ENCODE results near the gene DLG2.

The DLG2 gene

DNA sequence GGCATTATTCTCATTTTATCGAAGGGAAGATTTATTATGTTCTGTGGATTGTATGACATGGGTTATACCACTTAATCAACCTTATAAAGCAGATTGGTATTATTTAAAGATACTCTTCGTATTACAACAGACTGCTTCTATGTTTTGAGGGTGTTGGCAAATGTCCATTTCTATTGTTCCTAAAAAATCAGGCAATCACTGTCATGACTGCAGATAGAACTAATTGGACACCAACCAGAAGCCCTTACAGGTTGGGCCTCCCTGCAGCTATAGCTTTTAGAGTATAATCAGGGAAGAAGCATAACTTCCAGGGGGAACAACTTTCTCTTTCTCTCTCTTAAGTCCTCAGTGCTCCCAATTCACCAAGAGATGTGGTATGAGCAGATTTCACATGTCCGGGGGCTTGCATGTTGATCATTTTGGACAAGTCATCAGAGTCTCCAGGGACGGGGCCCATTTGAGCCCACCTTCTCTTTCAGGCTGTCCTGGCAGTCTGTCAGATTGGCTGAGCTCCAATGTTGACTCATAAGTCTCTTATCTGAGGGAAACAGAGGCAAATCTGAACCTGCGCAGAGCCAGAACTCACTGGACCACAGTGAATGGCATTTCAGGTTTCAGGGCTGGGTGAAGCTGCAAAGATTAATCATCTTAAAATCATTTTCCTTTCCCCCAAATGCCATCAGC lies 2077.0 kb downstream of the DLG2 start:
- no peak for DNase-seq (ENCODE audit: low read depth)
- H3K4me3 ChIP-seq (replicated peaks; ENCODE audit: low read depth, low read length), result no peak overlapping the region
- TF ChIP-seq, protein P1, sequence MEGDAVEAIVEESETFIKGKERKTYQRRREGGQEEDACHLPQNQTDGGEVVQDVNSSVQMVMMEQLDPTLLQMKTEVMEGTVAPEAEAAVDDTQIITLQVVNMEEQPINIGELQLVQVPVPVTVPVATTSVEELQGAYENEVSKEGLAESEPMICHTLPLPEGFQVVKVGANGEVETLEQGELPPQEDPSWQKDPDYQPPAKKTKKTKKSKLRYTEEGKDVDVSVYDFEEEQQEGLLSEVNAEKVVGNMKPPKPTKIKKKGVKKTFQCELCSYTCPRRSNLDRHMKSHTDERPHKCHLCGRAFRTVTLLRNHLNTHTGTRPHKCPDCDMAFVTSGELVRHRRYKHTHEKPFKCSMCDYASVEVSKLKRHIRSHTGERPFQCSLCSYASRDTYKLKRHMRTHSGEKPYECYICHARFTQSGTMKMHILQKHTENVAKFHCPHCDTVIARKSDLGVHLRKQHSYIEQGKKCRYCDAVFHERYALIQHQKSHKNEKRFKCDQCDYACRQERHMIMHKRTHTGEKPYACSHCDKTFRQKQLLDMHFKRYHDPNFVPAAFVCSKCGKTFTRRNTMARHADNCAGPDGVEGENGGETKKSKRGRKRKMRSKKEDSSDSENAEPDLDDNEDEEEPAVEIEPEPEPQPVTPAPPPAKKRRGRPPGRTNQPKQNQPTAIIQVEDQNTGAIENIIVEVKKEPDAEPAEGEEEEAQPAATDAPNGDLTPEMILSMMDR (IDR thresholded peaks at IDR 0.05; ENCODE audit: low read length, missing control alignments), result no peak

DNA sequence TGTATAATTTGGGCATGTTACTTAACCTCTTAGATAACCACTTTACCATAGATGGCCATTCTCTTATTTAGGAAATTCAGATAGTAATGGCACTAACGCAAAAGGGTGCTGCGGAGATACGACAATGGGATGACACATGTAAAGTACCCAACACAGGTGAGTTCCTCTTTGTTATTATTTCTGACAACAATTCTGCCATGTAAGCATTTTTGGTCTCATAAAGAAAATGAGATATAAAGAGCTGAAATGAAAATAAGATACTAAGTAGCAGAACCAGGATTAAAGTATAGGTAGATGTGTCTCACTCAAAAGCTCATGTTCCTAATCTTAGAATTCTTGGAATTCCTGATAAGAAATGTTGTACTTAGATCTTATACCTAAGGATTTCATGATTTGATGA lies 2080.8 kb downstream of the DLG2 start:
- DNase-seq (ENCODE audit: low read depth), result no peak
- no peak overlapping the region for H3K4me3 ChIP-seq (replicated peaks; ENCODE audit: low read depth, low read length)
- TF ChIP-seq, protein P1 (IDR thresholded peaks at IDR 0.05; ENCODE audit: low read length, missing control alignments), result no peak

DNA sequence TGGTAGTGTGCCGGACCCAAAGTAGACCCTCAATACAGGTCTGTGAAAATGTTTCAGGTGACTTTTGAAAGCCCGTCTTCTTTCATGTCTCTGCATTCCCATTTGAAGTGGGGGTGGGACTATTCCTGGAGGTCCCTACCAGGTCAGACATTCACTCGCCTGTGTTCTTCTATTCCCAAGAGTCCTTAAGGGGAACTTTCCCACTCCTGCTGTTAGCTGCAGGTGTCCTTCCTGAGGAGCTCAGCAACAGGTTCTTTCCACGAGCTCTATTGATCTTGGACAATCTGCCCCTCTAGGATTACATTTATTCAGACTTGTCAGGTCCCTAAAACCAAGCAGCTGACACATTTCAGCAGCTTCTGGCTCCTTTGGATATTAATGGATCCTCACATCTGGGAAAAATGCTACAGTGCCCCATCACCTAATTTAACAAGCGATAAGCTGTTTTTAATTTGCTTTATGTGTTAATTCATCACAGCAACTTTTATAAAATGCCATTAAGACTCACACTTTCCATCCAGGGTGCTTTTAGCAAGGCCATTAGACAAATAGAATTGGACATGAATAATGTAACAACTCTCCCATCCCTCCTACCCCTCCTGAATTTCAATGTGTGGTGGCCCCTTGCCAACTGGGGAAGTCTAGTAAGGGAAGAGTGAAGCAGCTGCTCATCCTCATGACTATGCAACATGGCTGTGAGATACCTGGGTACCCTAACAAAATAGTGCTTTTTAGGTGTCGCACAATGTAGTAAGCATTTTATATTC lies 2081.5 kb downstream of the DLG2 start:
- TF ChIP-seq, protein P1 (IDR thresholded peaks at IDR 0.05; ENCODE audit: low read length, missing control alignments), result no peak
- no peak for DNase-seq (ENCODE audit: low read depth)
- H3K4me3 ChIP-seq (replicated peaks; ENCODE audit: low read depth, low read length), result no peak overlapping the region

DNA sequence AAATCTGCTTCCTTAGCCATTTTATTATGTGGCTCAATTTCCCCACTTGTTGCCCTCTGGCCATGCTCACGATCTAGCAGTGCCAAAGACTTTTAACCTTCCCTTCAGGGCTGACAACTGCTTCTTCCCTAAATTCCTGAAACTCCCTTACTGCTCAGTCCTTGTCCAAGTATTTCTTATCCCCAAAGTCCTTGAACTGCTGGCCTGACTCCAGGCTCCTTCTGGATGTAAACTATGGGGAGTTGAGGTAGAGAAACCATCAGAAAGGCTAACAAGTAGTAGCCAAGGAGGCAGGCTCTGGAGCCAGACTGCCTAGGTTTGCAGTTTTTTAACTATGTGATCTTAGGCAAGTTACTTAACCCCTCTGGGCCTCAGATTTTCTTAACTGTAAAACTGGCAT lies 2082.3 kb downstream of the DLG2 start:
- TF ChIP-seq, protein P1 (IDR thresholded peaks at IDR 0.05; ENCODE audit: low read length, missing control alignments), result no peak
- DNase-seq (ENCODE audit: low read depth), result no peak

DNA sequence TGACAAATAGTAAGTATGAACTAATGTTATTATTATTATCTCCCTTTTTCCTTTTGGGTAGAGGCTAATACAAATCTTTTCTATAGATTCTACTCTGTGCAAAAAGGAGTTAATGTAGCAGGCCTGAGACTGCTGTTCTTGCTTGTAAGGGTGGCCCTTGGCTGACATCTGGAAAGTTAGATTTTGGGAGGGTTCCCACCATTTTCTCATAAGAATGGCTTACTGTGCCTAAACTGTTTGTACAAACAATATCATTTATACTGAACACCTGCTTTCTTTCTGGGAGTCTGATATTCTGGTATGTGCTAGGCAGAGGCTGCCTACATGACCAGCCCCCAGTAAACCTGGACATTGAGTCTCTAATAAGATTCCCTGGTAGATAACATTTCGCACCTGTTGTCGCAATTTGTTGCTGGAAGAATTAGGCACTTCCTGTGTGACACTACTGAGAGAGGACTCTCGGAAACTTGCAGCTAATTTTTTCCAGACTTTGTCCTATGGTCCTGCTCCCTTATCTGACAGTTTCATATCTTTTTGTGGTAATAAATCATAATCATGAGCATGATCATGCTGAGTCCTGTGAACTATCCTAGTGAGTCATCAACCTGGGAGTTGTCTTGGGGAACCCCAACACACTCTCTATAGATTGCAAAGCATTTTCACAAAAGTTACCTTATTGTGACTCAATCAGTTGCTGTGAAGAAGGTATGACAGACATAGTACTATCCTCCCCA lies 2083.3 kb downstream of the DLG2 start:
- no peak overlapping the region for H3K4me3 ChIP-seq (replicated peaks; ENCODE audit: low read depth, low read length)
- TF ChIP-seq, protein P1 (IDR thresholded peaks at IDR 0.05; ENCODE audit: low read length, missing control alignments), result no peak
- DNase-seq (ENCODE audit: low read depth), result no peak

More for the DNA sequence above, 2082.3 kb downstream of the DLG2 start:
- no peak overlapping the region for H3K4me3 ChIP-seq (replicated peaks; ENCODE audit: low read depth, low read length)

DNA sequence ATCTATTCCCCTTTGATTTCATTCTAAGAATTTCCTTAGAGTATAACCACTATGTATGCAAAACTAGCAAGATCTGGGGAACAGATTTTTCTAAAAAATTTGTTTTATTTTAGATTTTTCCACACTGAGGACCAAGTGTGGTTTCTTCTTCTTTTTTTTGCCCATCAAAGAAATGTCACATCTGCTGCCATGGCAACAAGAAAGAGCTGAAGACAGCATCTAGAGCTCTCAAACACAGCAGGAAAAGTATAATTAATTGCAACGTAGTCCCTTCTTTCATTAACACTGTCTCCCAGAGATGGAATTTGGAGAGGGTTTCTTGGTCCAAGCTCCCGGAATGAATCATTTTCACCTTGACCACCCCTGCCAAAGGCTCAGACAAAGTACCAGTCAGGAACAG lies 2084.3 kb downstream of the DLG2 start:
- H3K4me3 ChIP-seq (replicated peaks; ENCODE audit: low read depth, low read length), result no peak overlapping the region
- TF ChIP-seq, protein P1 (IDR thresholded peaks at IDR 0.05; ENCODE audit: low read length, missing control alignments), result no peak
- no peak for DNase-seq (ENCODE audit: low read depth)
